GM23338 (cell line): ENCODE results near the gene FGGY. TPM values are rescaled to one million over a fixed set of nuclear protein-coding genes. Genes with fewer than 3 reads are reported as not detected.

ENCODE experiments used
- EZH2 ChIP-seq: fragments of 200-600 bp; sonication (generic); IDR thresholded peaks from one replicate; pipeline ENCODE4 v1.8.0; 2017; ENCODE audit warnings: antibody characterized with exemption, mild to moderate bottlenecking, low read depth; ENCODE audit not compliant: unreplicated experiment
- EZH2phosphoT487 ChIP-seq: fragments of 200-600 bp; sonication (generic); IDR thresholded peaks from one replicate; pipeline ENCODE4 v1.8.1; 2018; ENCODE audit warnings: antibody characterized with exemption; ENCODE audit not compliant: unreplicated experiment
- NANOG ChIP-seq: IDR thresholded peaks from 2 replicates; pipeline ENCODE4 v1.6.1; 2016; ENCODE audit warnings: antibody characterized with exemption, borderline replicate concordance
- POLR2AphosphoS5 ChIP-seq: IDR thresholded peaks from 2 replicates; pipeline ENCODE4 v1.6.1; 2016; ENCODE audit warnings: antibody characterized with exemption, low read depth
- ZNF114 ChIP-seq: fragments of 250-450 bp; sonication (Bioruptor Pico); IDR thresholded peaks from 2 replicates; pipeline ENCODE4 v1.5.0; 2020; ENCODE audit warnings: mild to moderate bottlenecking, moderate library complexity
- ZNF331 ChIP-seq: fragments of 250-450 bp; sonication (Bioruptor Pico); IDR thresholded peaks from 2 replicates; pipeline ENCODE4 v1.5.0; 2020; ENCODE audit warnings: low read depth, mild to moderate bottlenecking, moderate library complexity
- polyA plus RNA-seq: library from polyadenylated mRNA; unstranded; fragments of >200 nt; fragmentation: Nextera tagmentation; extraction: Ambion mirVana; gene quantifications from 2 replicates; pipeline ENCODE4 v1.2.1, GENCODE V29; 2016
- total RNA-seq: library from RNA; depleted of rRNA; stranded (reverse); fragments of >200 nt; shearing (Covaris generic); gene quantifications from 2 replicates; pipeline ENCODE4 v1.2.3, GENCODE V29; 2014
- TF ChIP-seq, protein P1 (sequence below): fragments of 250-450 bp; sonication (Bioruptor Pico); IDR thresholded peaks from 2 replicates; pipeline ENCODE4 v1.5.0; 2020; ENCODE audit warnings: mild to moderate bottlenecking, moderate library complexity
- TF ChIP-seq, protein P2 (sequence below): IDR thresholded peaks from one replicate; pipeline ENCODE4 v1.6.1; 2018; ENCODE audit warnings: antibody characterized with exemption; ENCODE audit not compliant: unreplicated experiment

FGGY gene
- total and polyA plus RNA-seq, 2 experiments from 2014 or later, result 10.9 to 21.4 TPM

DNA sequence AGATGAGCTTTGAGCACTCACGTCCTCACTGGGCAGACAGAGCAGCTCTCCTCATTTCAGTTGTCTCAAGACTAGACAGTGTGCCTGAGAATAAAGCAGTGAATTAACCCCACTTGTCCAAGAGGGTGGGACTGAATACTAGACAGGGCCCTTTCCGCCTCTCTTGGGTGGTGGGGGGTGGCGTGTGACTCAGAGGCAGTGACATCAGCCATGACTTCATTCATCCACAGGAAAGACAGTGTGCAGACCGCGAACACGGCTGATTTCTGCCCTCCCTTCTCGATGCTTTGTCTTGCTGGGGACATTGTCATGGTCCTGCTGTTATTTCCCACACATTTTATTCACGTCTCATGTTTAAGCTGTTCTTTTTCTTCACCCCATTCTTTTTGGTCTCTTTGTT lies 64.9 kb downstream of the FGGY start (continued):
- TF ChIP-seq, protein P1, sequence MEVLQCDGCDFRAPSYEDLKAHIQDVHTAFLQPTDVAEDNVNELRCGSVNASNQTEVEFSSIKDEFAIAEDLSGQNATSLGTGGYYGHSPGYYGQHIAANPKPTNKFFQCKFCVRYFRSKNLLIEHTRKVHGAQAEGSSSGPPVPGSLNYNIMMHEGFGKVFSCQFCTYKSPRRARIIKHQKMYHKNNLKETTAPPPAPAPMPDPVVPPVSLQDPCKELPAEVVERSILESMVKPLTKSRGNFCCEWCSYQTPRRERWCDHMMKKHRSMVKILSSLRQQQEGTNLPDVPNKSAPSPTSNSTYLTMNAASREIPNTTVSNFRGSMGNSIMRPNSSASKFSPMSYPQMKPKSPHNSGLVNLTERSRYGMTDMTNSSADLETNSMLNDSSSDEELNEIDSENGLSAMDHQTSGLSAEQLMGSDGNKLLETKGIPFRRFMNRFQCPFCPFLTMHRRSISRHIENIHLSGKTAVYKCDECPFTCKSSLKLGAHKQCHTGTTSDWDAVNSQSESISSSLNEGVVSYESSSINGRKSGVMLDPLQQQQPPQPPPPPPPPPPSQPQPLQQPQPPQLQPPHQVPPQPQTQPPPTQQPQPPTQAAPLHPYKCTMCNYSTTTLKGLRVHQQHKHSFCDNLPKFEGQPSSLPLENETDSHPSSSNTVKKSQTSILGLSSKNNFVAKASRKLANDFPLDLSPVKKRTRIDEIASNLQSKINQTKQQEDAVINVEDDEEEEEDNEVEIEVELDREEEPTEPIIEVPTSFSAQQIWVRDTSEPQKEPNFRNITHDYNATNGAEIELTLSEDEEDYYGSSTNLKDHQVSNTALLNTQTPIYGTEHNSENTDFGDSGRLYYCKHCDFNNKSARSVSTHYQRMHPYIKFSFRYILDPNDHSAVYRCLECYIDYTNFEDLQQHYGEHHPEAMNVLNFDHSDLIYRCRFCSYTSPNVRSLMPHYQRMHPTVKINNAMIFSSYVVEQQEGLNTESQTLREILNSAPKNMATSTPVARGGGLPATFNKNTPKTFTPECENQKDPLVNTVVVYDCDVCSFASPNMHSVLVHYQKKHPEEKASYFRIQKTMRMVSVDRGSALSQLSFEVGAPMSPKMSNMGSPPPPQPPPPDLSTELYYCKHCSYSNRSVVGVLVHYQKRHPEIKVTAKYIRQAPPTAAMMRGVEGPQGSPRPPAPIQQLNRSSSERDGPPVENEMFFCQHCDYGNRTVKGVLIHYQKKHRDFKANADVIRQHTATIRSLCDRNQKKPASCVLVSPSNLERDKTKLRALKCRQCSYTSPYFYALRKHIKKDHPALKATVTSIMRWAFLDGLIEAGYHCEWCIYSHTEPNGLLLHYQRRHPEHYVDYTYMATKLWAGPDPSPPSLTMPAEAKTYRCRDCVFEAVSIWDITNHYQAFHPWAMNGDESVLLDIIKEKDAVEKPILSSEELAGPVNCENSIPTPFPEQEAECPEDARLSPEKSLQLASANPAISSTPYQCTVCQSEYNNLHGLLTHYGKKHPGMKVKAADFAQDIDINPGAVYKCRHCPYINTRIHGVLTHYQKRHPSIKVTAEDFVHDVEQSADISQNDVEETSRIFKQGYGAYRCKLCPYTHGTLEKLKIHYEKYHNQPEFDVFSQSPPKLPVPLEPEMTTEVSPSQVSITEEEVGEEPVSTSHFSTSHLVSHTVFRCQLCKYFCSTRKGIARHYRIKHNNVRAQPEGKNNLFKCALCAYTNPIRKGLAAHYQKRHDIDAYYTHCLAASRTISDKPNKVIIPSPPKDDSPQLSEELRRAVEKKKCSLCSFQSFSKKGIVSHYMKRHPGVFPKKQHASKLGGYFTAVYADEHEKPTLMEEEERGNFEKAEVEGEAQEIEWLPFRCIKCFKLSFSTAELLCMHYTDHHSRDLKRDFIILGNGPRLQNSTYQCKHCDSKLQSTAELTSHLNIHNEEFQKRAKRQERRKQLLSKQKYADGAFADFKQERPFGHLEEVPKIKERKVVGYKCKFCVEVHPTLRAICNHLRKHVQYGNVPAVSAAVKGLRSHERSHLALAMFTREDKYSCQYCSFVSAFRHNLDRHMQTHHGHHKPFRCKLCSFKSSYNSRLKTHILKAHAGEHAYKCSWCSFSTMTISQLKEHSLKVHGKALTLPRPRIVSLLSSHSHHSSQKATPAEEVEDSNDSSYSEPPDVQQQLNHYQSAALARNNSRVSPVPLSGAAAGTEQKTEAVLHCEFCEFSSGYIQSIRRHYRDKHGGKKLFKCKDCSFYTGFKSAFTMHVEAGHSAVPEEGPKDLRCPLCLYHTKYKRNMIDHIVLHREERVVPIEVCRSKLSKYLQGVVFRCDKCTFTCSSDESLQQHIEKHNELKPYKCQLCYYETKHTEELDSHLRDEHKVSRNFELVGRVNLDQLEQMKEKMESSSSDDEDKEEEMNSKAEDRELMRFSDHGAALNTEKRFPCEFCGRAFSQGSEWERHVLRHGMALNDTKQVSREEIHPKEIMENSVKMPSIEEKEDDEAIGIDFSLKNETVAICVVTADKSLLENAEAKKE (CRISPR knock-in tag), result no peak
- no peak for TF ChIP-seq ZNF114
- TF ChIP-seq, protein P2, sequence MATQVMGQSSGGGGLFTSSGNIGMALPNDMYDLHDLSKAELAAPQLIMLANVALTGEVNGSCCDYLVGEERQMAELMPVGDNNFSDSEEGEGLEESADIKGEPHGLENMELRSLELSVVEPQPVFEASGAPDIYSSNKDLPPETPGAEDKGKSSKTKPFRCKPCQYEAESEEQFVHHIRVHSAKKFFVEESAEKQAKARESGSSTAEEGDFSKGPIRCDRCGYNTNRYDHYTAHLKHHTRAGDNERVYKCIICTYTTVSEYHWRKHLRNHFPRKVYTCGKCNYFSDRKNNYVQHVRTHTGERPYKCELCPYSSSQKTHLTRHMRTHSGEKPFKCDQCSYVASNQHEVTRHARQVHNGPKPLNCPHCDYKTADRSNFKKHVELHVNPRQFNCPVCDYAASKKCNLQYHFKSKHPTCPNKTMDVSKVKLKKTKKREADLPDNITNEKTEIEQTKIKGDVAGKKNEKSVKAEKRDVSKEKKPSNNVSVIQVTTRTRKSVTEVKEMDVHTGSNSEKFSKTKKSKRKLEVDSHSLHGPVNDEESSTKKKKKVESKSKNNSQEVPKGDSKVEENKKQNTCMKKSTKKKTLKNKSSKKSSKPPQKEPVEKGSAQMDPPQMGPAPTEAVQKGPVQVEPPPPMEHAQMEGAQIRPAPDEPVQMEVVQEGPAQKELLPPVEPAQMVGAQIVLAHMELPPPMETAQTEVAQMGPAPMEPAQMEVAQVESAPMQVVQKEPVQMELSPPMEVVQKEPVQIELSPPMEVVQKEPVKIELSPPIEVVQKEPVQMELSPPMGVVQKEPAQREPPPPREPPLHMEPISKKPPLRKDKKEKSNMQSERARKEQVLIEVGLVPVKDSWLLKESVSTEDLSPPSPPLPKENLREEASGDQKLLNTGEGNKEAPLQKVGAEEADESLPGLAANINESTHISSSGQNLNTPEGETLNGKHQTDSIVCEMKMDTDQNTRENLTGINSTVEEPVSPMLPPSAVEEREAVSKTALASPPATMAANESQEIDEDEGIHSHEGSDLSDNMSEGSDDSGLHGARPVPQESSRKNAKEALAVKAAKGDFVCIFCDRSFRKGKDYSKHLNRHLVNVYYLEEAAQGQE, result no peak
- no peak for TF ChIP-seq NANOG
- no peak for TF ChIP-seq POLR2AphosphoS5
- no peak for TF ChIP-seq ZNF331 (CRISPR knock-in tag)
- no peak for TF ChIP-seq EZH2phosphoT487
- TF ChIP-seq EZH2, result no peak
